Keratinocyte (primary cell): ENCODE data around the gene TNFAIP3.

Experiments used
- CTCF ChIP-seq, 3 experiments: IDR thresholded peaks in 1 of 3; conservative IDR thresholded peaks in 1 of 3; optimal IDR thresholded peaks in 1 of 3; 2 replicates in 2 of 3; 3 replicates in 1 of 3; pipeline versions ENCODE3 to v1.5.1; 2011; ENCODE audit warnings: low read length in 3 of 3, mild to moderate bottlenecking in 3 of 3, moderate library complexity in 2 of 3, control low read depth in 1 of 3, inconsistent platforms in 1 of 3; ENCODE audit not compliant: insufficient read depth in 2 of 3; ENCODE audit errors: extremely low read depth in 1 of 3
- EZH2 ChIP-seq: IDR thresholded peaks from one replicate; pipeline ENCODE4 v1.6.1; 2012; ENCODE audit warnings: inconsistent platforms, mild to moderate bottlenecking, low read length, moderate library complexity

GRCh38 chr6:137870308-137870644, 3.2 kb downstream of the TNFAIP3 start:
- no peak for TF ChIP-seq CTCF (optimal IDR thresholded peaks at IDR 0.05 in 1 of 3, IDR thresholded peaks at IDR 0.05 in 1 of 3, conservative IDR thresholded peaks at IDR 0.05 in 1 of 3; ENCODE audit: extremely low read depth in 1 of 3, insufficient read depth in 2 of 3, low read length in 3 of 3)
- no peak for TF ChIP-seq EZH2
